H1 (cell line): ENCODE measurements around the gene ZBTB7B. TPM values are rescaled to one million over a fixed set of nuclear protein-coding genes. Genes with fewer than 3 reads are reported as not detected.
A peak's percentile ranks its signal among the peaks of the same experiment; 100 is the strongest.

Experiments
- HDAC6 ChIP-seq: IDR thresholded peaks from one replicate; pipeline ENCODE4 v1.7.1; 2012; ENCODE audit warnings: low read depth, mild to moderate bottlenecking, inconsistent platforms, low read length, moderate library complexity
- RFX5 ChIP-seq: IDR thresholded peaks from 2 replicates; pipeline ENCODE4 v1.6.1; 2011; ENCODE audit warnings: low read depth, low read length, improper control_type of control experiment, borderline replicate concordance
- SAP30 ChIP-seq: fragments of 300-600 bp; sonication (generic); IDR thresholded peaks from 2 replicates; pipeline ENCODE4 v1.7.1; 2012; ENCODE audit warnings: low read length, moderate library complexity, mild to moderate bottlenecking, inconsistent platforms; ENCODE audit not compliant: insufficient read depth, insufficient replicate concordance
- SIN3A ChIP-seq, 2 experiments: IDR thresholded peaks in 1 of 2; conservative IDR thresholded peaks in 1 of 2; 2 replicates each; pipeline ENCODE4 v1.6.1; 2011 to 2012; ENCODE audit warnings: low read length in 2 of 2, improper control_type of control experiment in 1 of 2, low read depth in 1 of 2, mild to moderate bottlenecking in 1 of 2
- TBP ChIP-seq: IDR thresholded peaks from 2 replicates; pipeline ENCODE4 v1.6.1; 2011; ENCODE audit warnings: low read depth, low read length, improper control_type of control experiment
- YY1 ChIP-seq: IDR thresholded peaks from 2 replicates; pipeline ENCODE4 v1.6.1; 2011; ENCODE audit warnings: low read depth, mild to moderate bottlenecking, low read length
- polyA plus RNA-seq, 7 experiments: library from polyadenylated mRNA; depleted of rRNA in 3 of 7; stranded (reverse) in 5 of 7; unstranded in 2 of 7; fragments of >200 nt in 5 of 7; fragments of 200-250 nt in 2 of 7; gene quantifications; 1 replicate in 5 of 7; 2 replicates in 1 of 7; 4 replicates in 1 of 7; pipeline versions ENCODE4 v1.2.1 to v1.2.3, GENCODE V29; 2011 to 2013; ENCODE audit warnings: missing spikeins in 2 of 7, mixed read lengths in 2 of 7
- total RNA-seq: library from RNA; stranded (reverse); fragmentation: NEBNext Ultra II Directional; extraction: Animal tissue kit (Norgen Biotek cat#: 25700); gene quantifications from 2 replicates; pipeline ENCODE4 v1.2.1, GENCODE V29; 2021

ZBTB7B gene
- total and polyA plus RNA-seq, 2 of the 8 experiments (the other 6 are each of a cell fraction or from before 2014, with no cell fraction given), result 24.5 to 36.9 TPM

GRCh38 chr1:155061381-155062150 is 59.0 kb downstream of the ZBTB7B start (continued):
- TF ChIP-seq SIN3A (conservative IDR thresholded peaks at IDR 0.05 in 1 of 2, IDR thresholded peaks at IDR 0.05 in 1 of 2; ENCODE audit: low read depth in 1 of 2, low read length in 2 of 2), result peak; percentile 65 to 85; a peak in 2 of 4 replicates
- no peak for TF ChIP-seq TBP
- TF ChIP-seq YY1, result peak; percentile 56
- TF ChIP-seq RFX5, result no peak
- peak; percentile 46 for TF ChIP-seq SAP30
- no peak for TF ChIP-seq HDAC6
